HepG2 (cell line): ENCODE measurements around the gene SLC35E4.

ENCODE experiments used
- ARNT ChIP-seq: fragments of 450-650 bp; IDR thresholded peaks from 2 replicates; pipeline ENCODE4 v1.6.1; 2017
- ESRRA ChIP-seq: sonication (generic); formaldehyde crosslinking; IDR thresholded peaks from 2 replicates; pipeline ENCODE4 v1.5.1; 2020; ENCODE audit warnings: mild to moderate bottlenecking, low read depth, missing genetic modification reagents
- EZH2 ChIP-seq: conservative IDR thresholded peaks from 2 replicates; pipeline ENCODE4 v1.6.1; 2012; ENCODE audit warnings: mild to moderate bottlenecking, low read depth, low read length, moderate library complexity
- MYC ChIP-seq: sonication (generic); formaldehyde crosslinking; IDR thresholded peaks from 2 replicates; pipeline ENCODE4 v1.9.0; 2021; ENCODE audit warnings: missing genetic modification reagents, borderline replicate concordance
- PLRG1 ChIP-seq: fragments of 450-650 bp; conservative IDR thresholded peaks from 2 replicates; pipeline ENCODE4 v1.6.1; 2016
- TF ChIP-seq, protein P1 (sequence below): sonication (generic); formaldehyde crosslinking; IDR thresholded peaks from 2 replicates; pipeline ENCODE4 v1.9.0; 2021; ENCODE audit warnings: mild to moderate bottlenecking, missing genetic modification reagents
- TF ChIP-seq, protein P2 (sequence below): sonication (generic); formaldehyde crosslinking; IDR thresholded peaks from 2 replicates; pipeline ENCODE4 v1.4.0; 2020; ENCODE audit warnings: missing genetic modification reagents

DNA sequence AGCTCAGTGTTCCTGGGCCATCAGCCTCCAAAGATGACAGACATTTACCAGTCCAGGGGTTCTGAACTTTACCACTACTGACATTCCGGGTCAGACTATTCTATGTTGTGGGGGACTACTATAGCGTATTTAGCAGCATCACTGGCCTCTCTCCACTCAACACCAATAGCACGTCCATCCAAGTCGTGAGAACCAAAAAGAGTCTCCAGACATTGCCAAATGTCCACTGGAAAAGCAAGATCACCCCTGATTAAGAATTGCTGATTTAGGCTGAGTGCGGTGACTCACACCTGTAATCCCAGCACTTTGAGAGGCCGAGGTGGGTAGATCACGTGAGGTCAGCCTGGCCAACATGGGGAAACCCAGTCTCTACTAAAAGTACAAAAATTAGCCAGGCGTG lies 49.2 kb upstream of the SLC35E4 start:
- TF ChIP-seq MYC (no peak), PLRG1 (no peak), EZH2 (no peak), ESRRA (CRISPR knock-in tag) (no peak), ARNT (no peak)
- TF ChIP-seq, protein P1, sequence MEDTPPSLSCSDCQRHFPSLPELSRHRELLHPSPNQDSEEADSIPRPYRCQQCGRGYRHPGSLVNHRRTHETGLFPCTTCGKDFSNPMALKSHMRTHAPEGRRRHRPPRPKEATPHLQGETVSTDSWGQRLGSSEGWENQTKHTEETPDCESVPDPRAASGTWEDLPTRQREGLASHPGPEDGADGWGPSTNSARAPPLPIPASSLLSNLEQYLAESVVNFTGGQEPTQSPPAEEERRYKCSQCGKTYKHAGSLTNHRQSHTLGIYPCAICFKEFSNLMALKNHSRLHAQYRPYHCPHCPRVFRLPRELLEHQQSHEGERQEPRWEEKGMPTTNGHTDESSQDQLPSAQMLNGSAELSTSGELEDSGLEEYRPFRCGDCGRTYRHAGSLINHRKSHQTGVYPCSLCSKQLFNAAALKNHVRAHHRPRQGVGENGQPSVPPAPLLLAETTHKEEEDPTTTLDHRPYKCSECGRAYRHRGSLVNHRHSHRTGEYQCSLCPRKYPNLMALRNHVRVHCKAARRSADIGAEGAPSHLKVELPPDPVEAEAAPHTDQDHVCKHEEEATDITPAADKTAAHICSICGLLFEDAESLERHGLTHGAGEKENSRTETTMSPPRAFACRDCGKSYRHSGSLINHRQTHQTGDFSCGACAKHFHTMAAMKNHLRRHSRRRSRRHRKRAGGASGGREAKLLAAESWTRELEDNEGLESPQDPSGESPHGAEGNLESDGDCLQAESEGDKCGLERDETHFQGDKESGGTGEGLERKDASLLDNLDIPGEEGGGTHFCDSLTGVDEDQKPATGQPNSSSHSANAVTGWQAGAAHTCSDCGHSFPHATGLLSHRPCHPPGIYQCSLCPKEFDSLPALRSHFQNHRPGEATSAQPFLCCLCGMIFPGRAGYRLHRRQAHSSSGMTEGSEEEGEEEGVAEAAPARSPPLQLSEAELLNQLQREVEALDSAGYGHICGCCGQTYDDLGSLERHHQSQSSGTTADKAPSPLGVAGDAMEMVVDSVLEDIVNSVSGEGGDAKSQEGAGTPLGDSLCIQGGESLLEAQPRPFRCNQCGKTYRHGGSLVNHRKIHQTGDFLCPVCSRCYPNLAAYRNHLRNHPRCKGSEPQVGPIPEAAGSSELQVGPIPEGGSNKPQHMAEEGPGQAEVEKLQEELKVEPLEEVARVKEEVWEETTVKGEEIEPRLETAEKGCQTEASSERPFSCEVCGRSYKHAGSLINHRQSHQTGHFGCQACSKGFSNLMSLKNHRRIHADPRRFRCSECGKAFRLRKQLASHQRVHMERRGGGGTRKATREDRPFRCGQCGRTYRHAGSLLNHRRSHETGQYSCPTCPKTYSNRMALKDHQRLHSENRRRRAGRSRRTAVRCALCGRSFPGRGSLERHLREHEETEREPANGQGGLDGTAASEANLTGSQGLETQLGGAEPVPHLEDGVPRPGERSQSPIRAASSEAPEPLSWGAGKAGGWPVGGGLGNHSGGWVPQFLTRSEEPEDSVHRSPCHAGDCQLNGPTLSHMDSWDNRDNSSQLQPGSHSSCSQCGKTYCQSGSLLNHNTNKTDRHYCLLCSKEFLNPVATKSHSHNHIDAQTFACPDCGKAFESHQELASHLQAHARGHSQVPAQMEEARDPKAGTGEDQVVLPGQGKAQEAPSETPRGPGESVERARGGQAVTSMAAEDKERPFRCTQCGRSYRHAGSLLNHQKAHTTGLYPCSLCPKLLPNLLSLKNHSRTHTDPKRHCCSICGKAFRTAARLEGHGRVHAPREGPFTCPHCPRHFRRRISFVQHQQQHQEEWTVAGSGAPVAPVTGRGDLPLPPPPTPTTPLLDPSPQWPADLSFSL = no peak
- TF ChIP-seq, protein P2, sequence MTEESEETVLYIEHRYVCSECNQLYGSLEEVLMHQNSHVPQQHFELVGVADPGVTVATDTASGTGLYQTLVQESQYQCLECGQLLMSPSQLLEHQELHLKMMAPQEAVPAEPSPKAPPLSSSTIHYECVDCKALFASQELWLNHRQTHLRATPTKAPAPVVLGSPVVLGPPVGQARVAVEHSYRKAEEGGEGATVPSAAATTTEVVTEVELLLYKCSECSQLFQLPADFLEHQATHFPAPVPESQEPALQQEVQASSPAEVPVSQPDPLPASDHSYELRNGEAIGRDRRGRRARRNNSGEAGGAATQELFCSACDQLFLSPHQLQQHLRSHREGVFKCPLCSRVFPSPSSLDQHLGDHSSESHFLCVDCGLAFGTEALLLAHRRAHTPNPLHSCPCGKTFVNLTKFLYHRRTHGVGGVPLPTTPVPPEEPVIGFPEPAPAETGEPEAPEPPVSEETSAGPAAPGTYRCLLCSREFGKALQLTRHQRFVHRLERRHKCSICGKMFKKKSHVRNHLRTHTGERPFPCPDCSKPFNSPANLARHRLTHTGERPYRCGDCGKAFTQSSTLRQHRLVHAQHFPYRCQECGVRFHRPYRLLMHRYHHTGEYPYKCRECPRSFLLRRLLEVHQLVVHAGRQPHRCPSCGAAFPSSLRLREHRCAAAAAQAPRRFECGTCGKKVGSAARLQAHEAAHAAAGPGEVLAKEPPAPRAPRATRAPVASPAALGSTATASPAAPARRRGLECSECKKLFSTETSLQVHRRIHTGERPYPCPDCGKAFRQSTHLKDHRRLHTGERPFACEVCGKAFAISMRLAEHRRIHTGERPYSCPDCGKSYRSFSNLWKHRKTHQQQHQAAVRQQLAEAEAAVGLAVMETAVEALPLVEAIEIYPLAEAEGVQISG (CRISPR knock-in tag) = no peak
